Inflammatory macrophage treated with lipopolysaccharide for 4 hours (primary cell): Measurements from ENCODE around the gene PRXL2B.

Experiments
- DNase-seq: peaks from one replicate; pipeline ENCODE4 v3.0.0-alpha.2; 2020

The PRXL2B gene

GRCh38 chr1:2602866-2603520 is 16.4 kb downstream of the PRXL2B start:
- no peak for DNase-seq

GRCh38 chr1:2603521-2604155 is 17.1 kb downstream of the PRXL2B start:
- no peak for DNase-seq

- DNase-seq = no peak
Observed at GRCh38 chr1:2604156-2604843, 17.7 kb downstream of the PRXL2B start.

- DNase-seq = no peak
Observed at GRCh38 chr1:2604844-2605508, 18.4 kb downstream of the PRXL2B start.

GRCh38 chr1:2605509-2606395 is 19.2 kb downstream of the PRXL2B start:
- no peak for DNase-seq

- DNase-seq = no peak
Observed at GRCh38 chr1:2606396-2606880, 19.9 kb downstream of the PRXL2B start.

GRCh38 chr1:2606881-2607621 is 20.5 kb downstream of the PRXL2B start:
- DNase-seq = no peak

GRCh38 chr1:2607641-2608091 is 21.1 kb downstream of the PRXL2B start:
- no peak for DNase-seq

GRCh38 chr1:2609319-2610035 is 22.9 kb downstream of the PRXL2B start:
- no peak for DNase-seq

- DNase-seq = no peak
Observed at GRCh38 chr1:2610036-2610959, 23.7 kb downstream of the PRXL2B start.

GRCh38 chr1:2611031-2611501 is 24.5 kb downstream of the PRXL2B start:
- peak; percentile 42 for DNase-seq

GRCh38 chr1:2611621-2612437 is 25.3 kb downstream of the PRXL2B start:
- DNase-seq = no peak

GRCh38 chr1:2612591-2613365 is 26.2 kb downstream of the PRXL2B start:
- DNase-seq = no peak

- DNase-seq = no peak
Observed at GRCh38 chr1:2614145-2614544, 27.6 kb downstream of the PRXL2B start.

- DNase-seq = no peak
Observed at GRCh38 chr1:2617971-2618470, 31.4 kb downstream of the PRXL2B start.

- DNase-seq = no peak
Observed at GRCh38 chr1:2623571-2624337, 37.2 kb downstream of the PRXL2B start.
